Fibroblast of skin of back (primary cell): ENCODE results near the gene GAB2.
"Not testable (repeated sequence)": the region's sequence is repeated elsewhere in the genome, so short reads cannot be mapped to it uniquely, and the experiment has no call there.

Experiments
- DNase-seq: peaks from one replicate; pipeline ENCODE4 v3.0.0-alpha.2; 2013

GAB2 gene

GRCh38 chr11:78311702-78312371 is 105.8 kb downstream of the GAB2 start:
- DNase-seq: no peak

DNA sequence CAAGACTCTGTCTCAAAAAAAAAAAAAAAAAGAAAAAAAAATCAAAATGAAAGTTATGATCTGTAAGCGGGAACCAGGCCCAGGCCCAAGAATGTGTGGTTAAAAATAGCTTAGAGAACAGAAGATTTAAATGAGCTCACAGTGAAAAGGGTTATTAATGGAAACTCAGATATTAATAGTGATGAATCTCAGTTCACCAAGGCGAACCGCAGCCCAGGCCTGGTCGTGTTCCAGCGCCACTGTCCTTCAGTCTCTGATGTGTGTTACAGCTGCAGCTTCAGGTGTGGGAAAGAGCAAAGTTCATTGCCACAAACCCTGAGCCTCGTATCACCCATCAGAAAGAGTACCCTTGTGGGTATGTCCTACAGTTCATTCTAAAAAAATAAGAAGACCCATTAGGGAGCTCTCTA is 107.1 kb downstream of the GAB2 start:
- DNase-seq: peak; percentile 42

DNA sequence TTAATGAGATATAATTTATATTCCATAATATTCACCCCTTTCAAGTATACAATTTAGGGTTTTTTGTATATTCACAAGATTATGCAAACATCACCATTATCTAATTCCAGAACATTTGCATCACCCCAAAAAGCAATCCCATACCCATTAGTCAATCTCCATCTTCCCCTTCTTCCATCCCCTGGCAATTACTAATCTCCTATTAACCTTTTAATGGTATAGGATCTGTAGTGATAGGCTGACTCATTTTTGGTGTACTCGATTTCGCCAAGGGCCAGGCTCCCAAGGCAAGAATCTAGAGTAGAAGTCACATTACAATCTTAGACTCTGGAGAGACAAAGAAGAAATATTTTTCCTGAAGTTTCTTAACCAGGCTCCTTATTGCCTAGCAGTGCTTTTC is 113.4 kb downstream of the GAB2 start:
- DNase-seq: no peak

DNA sequence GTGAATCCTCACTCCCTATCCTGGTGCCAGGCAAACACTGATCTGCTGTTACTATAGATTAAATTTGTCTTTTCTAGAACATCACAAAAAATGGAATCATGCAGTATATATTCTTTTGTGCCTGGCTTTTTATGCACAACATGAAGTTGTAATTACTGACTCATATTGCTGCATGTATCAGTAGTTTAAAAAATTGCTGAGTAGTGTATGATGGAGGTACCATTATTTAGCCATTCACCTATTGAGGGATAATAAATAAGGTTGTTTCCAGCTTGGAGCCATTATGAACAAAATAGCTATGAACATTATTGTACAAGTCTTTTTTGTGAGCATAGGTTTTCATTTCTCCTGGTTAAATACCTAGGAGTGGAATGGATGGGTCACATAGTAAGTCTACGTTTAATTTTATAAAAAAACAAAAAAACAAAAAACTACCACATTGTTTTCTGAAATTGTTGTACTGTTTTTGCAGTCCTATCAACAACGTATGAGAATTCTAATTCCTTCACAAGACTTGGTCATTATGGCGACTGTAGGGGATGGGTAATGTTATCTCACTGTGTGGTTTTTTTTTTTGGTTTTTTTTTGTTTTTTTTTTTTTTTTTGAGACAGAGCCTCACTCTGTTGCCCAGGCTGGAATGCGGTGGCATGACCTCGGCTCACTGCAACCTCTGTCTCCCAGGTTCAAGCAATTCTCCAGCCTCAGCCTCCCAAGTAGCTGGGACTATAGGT is 117.3 kb downstream of the GAB2 start:
- no peak for DNase-seq

- no peak for DNase-seq
These were observed 118.5 kb downstream of the GAB2 start for GRCh38 chr11:78299000-78299710.

GRCh38 chr11:78298291-78298771 is 119.3 kb downstream of the GAB2 start:
- no peak for DNase-seq

DNA sequence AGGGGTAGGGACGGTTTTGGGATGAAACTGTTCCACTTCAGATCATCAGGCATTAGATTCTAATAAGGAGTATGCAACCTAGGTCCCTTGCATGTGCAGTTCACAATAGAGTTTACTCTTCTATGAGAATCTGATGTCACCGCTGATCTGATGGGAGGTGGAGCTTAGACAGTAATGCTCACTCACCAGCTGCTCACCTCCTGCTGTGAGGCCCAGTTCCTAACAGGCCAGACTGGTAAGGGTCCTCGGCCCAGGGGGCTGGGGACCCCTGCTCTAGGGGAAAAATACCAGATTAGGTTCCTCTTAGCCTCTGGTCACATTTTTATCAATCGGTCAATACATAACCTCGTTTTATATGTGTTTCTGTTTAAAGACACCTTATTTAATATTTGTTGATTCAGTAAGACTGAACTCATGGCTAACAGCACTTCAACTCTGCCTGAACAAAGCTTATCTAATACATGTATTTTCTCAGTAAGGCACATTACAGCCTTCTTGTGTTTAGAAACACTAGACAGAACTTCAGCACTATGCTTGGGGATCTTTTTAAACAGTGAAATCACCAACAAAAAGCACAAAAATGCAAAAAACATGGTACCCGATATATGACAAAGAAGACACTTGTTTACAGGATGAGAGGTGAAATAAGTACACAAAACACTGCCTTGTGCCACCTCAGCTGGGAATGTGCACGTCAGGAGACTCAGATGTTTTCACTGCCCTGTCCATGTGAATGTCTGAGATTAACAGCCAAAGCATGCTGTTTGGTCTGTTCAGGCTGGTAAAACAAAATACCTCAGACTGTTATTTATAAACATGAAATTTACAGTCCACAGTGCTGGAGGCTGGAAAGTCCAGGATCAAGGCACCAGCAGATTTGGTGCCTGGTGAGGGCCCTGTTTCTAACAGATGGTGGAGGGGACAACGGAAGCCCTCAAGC is 121.4 kb downstream of the GAB2 start:
- no peak for DNase-seq

GRCh38 chr11:78295347-78295746 is 122.3 kb downstream of the GAB2 start:
- no peak for DNase-seq

GRCh38 chr11:78294100-78294499 is 123.5 kb downstream of the GAB2 start:
- DNase-seq: not testable (repeated sequence)

GRCh38 chr11:78293536-78293935 is 124.1 kb downstream of the GAB2 start:
- DNase-seq: no peak

GRCh38 chr11:78292109-78292803 is 125.4 kb downstream of the GAB2 start:
- no peak for DNase-seq

DNA sequence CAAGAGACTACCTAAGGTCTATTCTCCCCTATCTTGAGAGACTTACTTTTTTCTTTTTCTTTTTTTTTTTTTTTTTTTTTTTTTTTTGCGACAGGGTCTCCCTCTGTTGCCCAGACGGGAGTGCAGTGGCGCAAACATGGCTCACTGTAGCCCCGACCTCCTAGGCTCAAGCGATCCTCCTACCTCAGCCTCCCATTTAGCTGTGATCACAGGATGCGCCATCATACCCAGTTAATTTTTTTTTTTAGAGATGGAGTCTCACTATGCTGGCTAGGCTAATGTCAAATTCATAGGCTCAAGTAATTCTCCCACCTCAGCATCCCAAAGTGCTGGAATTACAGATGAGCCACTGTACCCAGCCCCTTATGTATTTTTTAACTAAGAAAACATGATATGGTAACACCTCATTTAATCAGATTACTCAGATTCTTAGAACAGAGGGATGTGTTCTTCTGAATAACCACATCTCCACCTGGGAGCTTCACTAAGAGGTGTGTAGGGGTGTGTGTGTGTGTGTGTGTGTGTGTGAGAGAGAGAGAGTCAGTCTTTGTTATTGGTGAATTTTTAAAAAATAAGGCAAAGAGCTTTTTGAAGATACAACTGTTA is 126.0 kb downstream of the GAB2 start:
- no peak for DNase-seq

DNA sequence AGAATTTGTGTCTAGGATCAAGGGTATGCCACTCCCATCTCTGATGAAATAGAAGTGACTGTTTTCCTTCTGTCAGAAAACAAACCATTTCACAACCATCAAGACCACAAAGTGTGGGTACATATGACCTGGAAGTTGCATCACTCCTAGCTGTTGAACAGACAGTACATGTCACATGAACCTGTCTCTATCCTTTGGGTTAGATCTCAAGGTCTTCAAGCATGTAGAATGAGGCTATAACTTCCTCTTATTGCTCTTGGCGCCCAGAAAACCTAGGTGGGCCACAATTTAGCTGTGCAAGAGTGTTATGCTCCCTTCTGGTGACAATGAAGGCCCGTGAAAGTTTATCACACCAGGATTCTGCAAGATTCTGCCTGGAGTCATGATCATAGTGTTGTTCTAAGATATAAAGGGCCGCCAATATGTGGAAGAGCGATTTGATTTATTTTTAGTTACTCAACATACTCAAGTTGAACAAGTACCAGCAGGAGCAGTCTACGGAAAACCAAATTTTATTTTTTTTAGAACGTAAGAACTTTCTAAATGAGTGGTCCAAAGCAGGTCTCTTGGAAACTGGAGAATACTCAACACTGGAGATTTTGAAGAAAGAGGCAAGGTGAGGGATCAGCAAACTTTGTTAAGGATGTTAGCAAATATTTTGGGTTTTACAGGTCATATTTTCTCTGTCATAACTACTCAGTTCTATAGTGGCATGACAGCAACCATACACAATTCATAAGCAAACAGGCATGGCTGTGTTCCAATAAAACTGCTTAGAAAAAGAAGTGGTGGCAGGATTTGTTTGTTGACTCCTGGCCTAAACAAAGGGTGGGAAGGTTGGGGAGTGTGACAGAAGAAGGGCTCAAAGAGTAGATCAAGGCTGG is 127.1 kb downstream of the GAB2 start:
- no peak for DNase-seq

DNA sequence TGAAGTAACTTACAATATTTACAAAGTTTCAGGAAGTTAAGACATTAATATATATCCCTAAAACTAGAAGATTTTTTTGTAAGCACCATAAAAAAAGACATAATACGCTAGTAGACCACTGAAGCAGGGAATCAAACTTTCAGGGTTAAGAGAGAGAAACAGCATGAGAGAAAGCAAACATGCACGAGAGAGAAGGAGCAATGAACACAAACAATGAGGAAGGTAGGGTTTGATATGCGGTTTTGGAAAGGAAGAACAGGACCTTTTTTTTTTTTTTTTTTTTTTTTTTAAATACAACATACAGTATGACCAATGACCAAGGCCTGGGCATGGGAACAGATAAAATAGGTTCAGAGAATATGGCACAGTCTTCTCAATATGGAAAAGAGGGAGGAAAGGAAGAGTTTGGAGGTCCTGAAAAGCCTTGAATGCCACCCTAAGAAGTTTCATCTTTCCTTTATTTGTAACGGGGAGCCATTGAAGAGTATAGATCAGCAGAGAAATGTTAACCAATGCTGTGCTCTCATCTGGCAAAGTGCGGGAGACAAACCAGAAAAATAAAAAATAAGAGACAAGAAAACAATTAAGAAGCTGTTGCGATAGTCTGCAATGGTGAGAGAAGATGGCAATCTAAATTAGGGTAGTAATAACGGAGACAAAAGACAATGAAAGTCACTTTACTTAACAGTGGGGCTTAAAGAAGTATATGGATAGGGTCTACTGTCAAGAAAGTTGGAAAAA is 127.9 kb downstream of the GAB2 start:
- DNase-seq: no peak

DNA sequence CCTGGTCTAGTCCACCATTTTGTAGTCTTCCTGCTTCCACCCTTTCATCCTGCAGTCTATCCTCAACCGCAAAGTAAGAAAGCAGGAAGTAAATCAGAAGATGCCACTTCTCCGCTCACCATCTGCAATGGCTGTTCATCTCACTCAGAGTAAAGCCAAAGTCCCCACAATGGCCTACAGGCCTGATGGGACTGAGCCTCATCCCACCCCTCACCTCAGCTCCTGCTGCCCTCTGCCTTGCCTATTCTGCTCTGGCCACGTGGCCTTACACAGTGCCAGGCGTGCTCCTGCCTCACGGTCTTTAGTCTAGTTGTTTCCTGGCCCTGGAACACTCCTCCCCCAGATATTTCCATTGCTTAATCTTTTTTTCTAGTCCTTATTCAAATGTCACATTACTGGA is 133.4 kb downstream of the GAB2 start:
- no peak for DNase-seq

GRCh38 chr11:78282821-78283220 is 134.8 kb downstream of the GAB2 start:
- DNase-seq: no peak

GRCh38 chr11:78281511-78281910 is 136.1 kb downstream of the GAB2 start:
- DNase-seq: peak; percentile 51

DNA sequence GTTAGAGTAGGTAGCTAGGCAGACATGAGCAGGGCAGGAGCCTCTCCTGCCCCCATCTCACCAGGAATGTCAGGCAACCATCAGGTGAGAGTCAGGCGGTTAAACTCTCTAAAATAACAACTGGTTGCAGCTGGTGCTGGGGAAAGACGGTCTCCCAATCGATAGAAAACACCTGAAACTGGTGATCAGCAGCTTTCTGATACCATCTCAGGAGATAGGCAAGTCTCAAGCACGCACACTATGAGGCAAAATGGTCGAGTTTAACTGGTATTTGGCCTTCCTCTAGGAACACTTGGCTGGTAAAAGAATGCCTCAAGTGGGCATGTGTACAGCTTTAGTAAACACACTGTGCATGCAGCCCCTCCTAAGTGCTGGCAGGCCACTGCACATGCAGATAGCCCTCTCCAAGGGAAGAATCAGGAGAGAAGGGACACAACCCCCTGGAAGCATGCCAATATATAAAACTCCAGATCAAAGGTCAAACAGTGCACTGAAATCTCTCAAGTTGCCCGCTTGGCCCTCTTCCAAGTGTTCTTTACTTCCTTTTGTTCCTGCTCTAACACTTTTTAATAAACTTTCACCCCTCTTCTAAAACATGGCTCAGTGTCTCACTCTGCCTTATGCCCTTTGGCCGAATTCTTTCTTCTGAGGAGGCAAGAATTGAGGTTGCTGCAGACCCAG is 140.2 kb downstream of the GAB2 start:
- no peak for DNase-seq

DNA sequence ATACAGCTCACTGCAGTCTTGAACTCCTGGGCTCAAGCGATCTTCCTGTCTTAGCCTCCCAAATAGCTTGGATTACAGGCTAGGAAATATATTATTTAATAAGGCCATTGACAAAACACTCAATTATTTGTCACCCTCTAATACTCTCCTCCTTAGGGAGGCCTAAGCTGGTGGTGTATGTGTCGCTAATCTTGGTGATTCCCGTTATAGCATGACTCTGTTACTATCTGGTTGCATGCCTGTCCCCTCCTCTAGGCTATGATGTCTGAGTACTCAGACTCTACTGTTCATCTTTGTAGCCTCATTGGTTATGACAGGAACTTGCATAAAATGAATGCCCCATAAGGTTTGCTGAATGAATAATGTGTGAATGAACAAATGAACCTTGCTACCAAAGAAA is 141.3 kb downstream of the GAB2 start:
- no peak for DNase-seq
